Natural killer cell treated with Interleukin-12 subunit alpha and Interleukin-12 subunit beta and Interleukin-15 and Interleukin-18, amount 100 ng/mL, for 72 hours (primary cell): ENCODE data around the gene TTC1. TPM values are rescaled to one million over a fixed set of nuclear protein-coding genes. Genes with fewer than 3 reads are reported as not detected.
"Not testable (repeated sequence)": the region's sequence is repeated elsewhere in the genome, so short reads cannot be mapped to it uniquely, and the experiment has no call there.

Experiments used
- ATAC-seq, 2 donors: fragments of 150-1000 bp; cut with Tn5 transposase in 1 of 2; sonication (Bioruptor Pico), chemical (Tn5 transposase) in 1 of 2; 2 replicates each; pipeline ENCODE4 v1.10.0; 2021
- DNase-seq: peaks from one replicate; pipeline ENCODE4 v3.0.0; 2022; ENCODE audit warnings: low spot score
- H3K27ac Mint-ChIP-seq, 2 donors: 1 replicate in 1 of 2; 2 replicates in 1 of 2; pipeline ENCODE4 v1.8.0; 2022; ENCODE audit warnings: mixed read lengths in 2 of 2, mild to moderate bottlenecking in 1 of 2, moderate library complexity in 1 of 2
- H3K27me3 Mint-ChIP-seq, 2 donors: 1 replicate in 1 of 2; 2 replicates in 1 of 2; pipeline ENCODE4 v1.8.0; 2022; ENCODE audit warnings: mixed read lengths in 2 of 2
- H3K36me3 Mint-ChIP-seq: one replicate; pipeline ENCODE4 v1.8.0; 2022; ENCODE audit warnings: mixed read lengths
- H3K4me1 Mint-ChIP-seq, 2 donors: 1 replicate in 1 of 2; 2 replicates in 1 of 2; pipeline ENCODE4 v1.8.0; 2022; ENCODE audit warnings: low read depth in 2 of 2, mixed read lengths in 2 of 2, mild to moderate bottlenecking in 1 of 2
- H3K4me3 Mint-ChIP-seq: one replicate; pipeline ENCODE4 v1.8.0; 2022; ENCODE audit warnings: mixed read lengths
- H3K9me3 Mint-ChIP-seq: 2 replicates; pipeline ENCODE4 v1.8.0; 2022; ENCODE audit warnings: mixed read lengths
- total RNA-seq, 2 donors: library from RNA; stranded (reverse); gene quantifications; one replicate each; pipeline ENCODE4 v1.2.3, GENCODE V29; 2022

TTC1 gene
- total RNA-seq, 2 donors from 2014 or later: 53.8 to 56.6 TPM

GRCh38 chr5:160064995-160065614, 56.2 kb downstream of the TTC1 start:
- Mint-ChIP-seq H3K4me1 (peaks cover 0 to 6% of the 10 kb centered on the region in 2 donors), H3K27me3 (no peaks in the 10 kb centered on the region), H3K9me3 (no peaks in the 10 kb centered on the region), H3K4me3 (no peak overlapping the region), H3K27ac (no peak overlapping the region), H3K36me3 (peaks cover 10% of the 10 kb centered on the region)
- no peak for DNase-seq
- ATAC-seq: no peak

- not testable (repeated sequence) for ATAC-seq, H3K27me3 Mint-ChIP-seq, H3K36me3 Mint-ChIP-seq, H3K4me3 Mint-ChIP-seq, H3K9me3 Mint-ChIP-seq, H3K4me1 Mint-ChIP-seq, DNase-seq, H3K27ac Mint-ChIP-seq
Measured at GRCh38 chr5:160069120-160069519, 60.2 kb downstream of the TTC1 start.

- ATAC-seq (no peak), DNase-seq (no peak)
- Mint-ChIP-seq H3K4me3 (no peak overlapping the region), H3K27me3 (no peaks in the 10 kb centered on the region), H3K36me3 (no peaks in the 10 kb centered on the region), H3K27ac (no peak overlapping the region), H3K9me3 (no peaks in the 10 kb centered on the region), H3K4me1 (no peaks in the 10 kb centered on the region)
Measured at GRCh38 chr5:160071516-160071915, 62.6 kb downstream of the TTC1 start.

GRCh38 chr5:160071916-160072315, 63.0 kb downstream of the TTC1 start:
- Mint-ChIP-seq H3K9me3 (no peaks in the 10 kb centered on the region), H3K4me1 (no peaks in the 10 kb centered on the region), H3K27ac (no peak overlapping the region), H3K4me3 (no peak overlapping the region), H3K36me3 (no peaks in the 10 kb centered on the region), H3K27me3 (no peaks in the 10 kb centered on the region)
- DNase-seq: no peak
- ATAC-seq: no peak

- Mint-ChIP-seq H3K4me3 (no peak overlapping the region), H3K27ac (no peak overlapping the region), H3K27me3 (no peaks in the 10 kb centered on the region), H3K4me1 (peaks cover 0 to 4% of the 10 kb centered on the region in 2 donors), H3K9me3 (no peaks in the 10 kb centered on the region), H3K36me3 (no peaks in the 10 kb centered on the region)
- ATAC-seq (no peak), DNase-seq (no peak)
Measured at GRCh38 chr5:160075073-160075472, 66.1 kb downstream of the TTC1 start.

GRCh38 chr5:160076997-160077396, 68.1 kb downstream of the TTC1 start:
- no peak for ATAC-seq
- Mint-ChIP-seq H3K4me1 (peaks cover 0 to 4% of the 10 kb centered on the region in 2 donors), H3K36me3 (no peaks in the 10 kb centered on the region), H3K27me3 (no peaks in the 10 kb centered on the region), H3K27ac (no peak overlapping the region), H3K9me3 (no peaks in the 10 kb centered on the region), H3K4me3 (no peak overlapping the region)
- DNase-seq: no peak

- Mint-ChIP-seq H3K27ac (no peak overlapping the region), H3K36me3 (no peaks in the 10 kb centered on the region), H3K9me3 (no peaks in the 10 kb centered on the region), H3K4me3 (no peak overlapping the region), H3K27me3 (no peaks in the 10 kb centered on the region), H3K4me1 (peaks cover 0 to 4% of the 10 kb centered on the region in 2 donors)
- ATAC-seq (no peak), DNase-seq (no peak)
Measured at GRCh38 chr5:160079753-160080152, 70.8 kb downstream of the TTC1 start.

GRCh38 chr5:160081495-160081894, 72.6 kb downstream of the TTC1 start:
- H3K27ac Mint-ChIP-seq: no peak overlapping the region
- H3K4me3 Mint-ChIP-seq: no peak overlapping the region
- no peaks in the 10 kb centered on the region for H3K27me3 Mint-ChIP-seq
- H3K9me3 Mint-ChIP-seq: no peaks in the 10 kb centered on the region
- H3K4me1 Mint-ChIP-seq: peaks cover 0 to 4% of the 10 kb centered on the region in 2 donors
- no peaks in the 10 kb centered on the region for H3K36me3 Mint-ChIP-seq
- no peak for ATAC-seq
- no peak for DNase-seq

- DNase-seq: no peak
- Mint-ChIP-seq H3K9me3 (no peaks in the 10 kb centered on the region), H3K4me3 (no peak overlapping the region), H3K4me1 (peaks cover 0 to 4% of the 10 kb centered on the region in 2 donors), H3K27me3 (no peaks in the 10 kb centered on the region), H3K27ac (no peak overlapping the region), H3K36me3 (no peaks in the 10 kb centered on the region)
- no peak for ATAC-seq
Measured at GRCh38 chr5:160082614-160083500, 73.9 kb downstream of the TTC1 start.

GRCh38 chr5:160083501-160083900, 74.6 kb downstream of the TTC1 start:
- Mint-ChIP-seq H3K4me1 (peaks cover 0 to 2% of the 10 kb centered on the region in 2 donors), H3K27ac (no peak overlapping the region), H3K27me3 (no peaks in the 10 kb centered on the region), H3K4me3 (no peak overlapping the region), H3K9me3 (no peaks in the 10 kb centered on the region), H3K36me3 (no peaks in the 10 kb centered on the region)
- DNase-seq: no peak
- ATAC-seq: no peak

- no peaks in the 10 kb centered on the region for H3K27me3 Mint-ChIP-seq
Measured at GRCh38 chr5:160084144-160084543, 75.2 kb downstream of the TTC1 start.

GRCh38 chr5:160087199-160087598, 78.3 kb downstream of the TTC1 start:
- Mint-ChIP-seq H3K27me3 (no peaks in the 10 kb centered on the region), H3K4me1 (no peaks in the 10 kb centered on the region)

More at GRCh38 chr5:160084144-160084543, 75.2 kb downstream of the TTC1 start:
- ATAC-seq (no peak), DNase-seq (no peak)
- no peak overlapping the region for H3K27ac Mint-ChIP-seq
- H3K4me3 Mint-ChIP-seq: no peak overlapping the region
- no peaks in the 10 kb centered on the region for H3K4me1 Mint-ChIP-seq
- H3K36me3 Mint-ChIP-seq: no peaks in the 10 kb centered on the region
- H3K9me3 Mint-ChIP-seq: no peaks in the 10 kb centered on the region

GRCh38 chr5:160088805-160089204, 79.9 kb downstream of the TTC1 start:
- H3K4me1 Mint-ChIP-seq: peaks cover 0 to 6% of the 10 kb centered on the region in 2 donors
- H3K4me3 Mint-ChIP-seq: no peak overlapping the region
- H3K36me3 Mint-ChIP-seq: peaks cover 12% of the 10 kb centered on the region
- ATAC-seq: no peak
- DNase-seq: no peak
- no peaks in the 10 kb centered on the region for H3K9me3 Mint-ChIP-seq
- no peak overlapping the region for H3K27ac Mint-ChIP-seq
- H3K27me3 Mint-ChIP-seq: no peaks in the 10 kb centered on the region

More at GRCh38 chr5:160087199-160087598, 78.3 kb downstream of the TTC1 start:
- Mint-ChIP-seq H3K27ac (no peak overlapping the region), H3K9me3 (no peaks in the 10 kb centered on the region), H3K36me3 (peaks cover under 1% of the 10 kb centered on the region), H3K4me3 (no peak overlapping the region)
- ATAC-seq (no peak), DNase-seq (no peak)

- Mint-ChIP-seq H3K36me3 (peaks cover 17% of the 10 kb centered on the region), H3K4me3 (no peak overlapping the region), H3K4me1 (peaks cover 3 to 6% of the 10 kb centered on the region in 2 donors), H3K9me3 (no peaks in the 10 kb centered on the region), H3K27me3 (no peaks in the 10 kb centered on the region), H3K27ac (no peak overlapping the region)
- DNase-seq (no peak), ATAC-seq (no peak)
Measured at GRCh38 chr5:160089531-160089930, 80.6 kb downstream of the TTC1 start.
